ENCODE data around the gene VPS8. TPM values are rescaled to one million over a fixed set of nuclear protein-coding genes. Genes with fewer than 3 reads are reported as not detected.

Gene VPS8
- total and polyA plus RNA-seq, 2 of the 13 experiments (the other 11 are each of a cell fraction or from before 2014, with no cell fraction given): 14.2 to 35.1 TPM

GRCh38 chr3:184845819-184846218 lies 33.9 kb downstream of the VPS8 start:
- POLR2A ChIA-PET: no interaction called here
- Histone ChIP-seq H3K36me3 (replicated peaks in 1 of 2; ENCODE audit: control insufficient read depth in 1 of 2, insufficient read depth in 2 of 2, low read length in 2 of 2) (peaks cover 1 to 9% of the 10 kb centered on the region in 2 experiments; a peak in 1 of 5 replicates), H3K4me3 (replicated peaks in 1 of 3; ENCODE audit: insufficient read depth in 1 of 3, low read depth in 2 of 3, low read length in 3 of 3) (no peak overlapping the region), H2AFZ (ENCODE audit: low read length) (no peak overlapping the region), H4K20me1 (ENCODE audit: insufficient read depth, low read length) (no peaks in the 10 kb centered on the region), H3K27me3 (ENCODE audit: control insufficient read depth in 1 of 2, insufficient read depth in 2 of 2, low read length in 2 of 2) (no peaks in the 10 kb centered on the region), H3K4me2 (ENCODE audit: low read depth, low read length) (no peak overlapping the region), H3K9me3 (ENCODE audit: low read length) (no peaks in the 10 kb centered on the region), H3K9ac (ENCODE audit: insufficient read depth, low read depth, low read length) (no peak overlapping the region), H3K4me1 (ENCODE audit: insufficient read depth, low read length) (peaks cover 9% of the 10 kb centered on the region), H3K79me2 (ENCODE audit: insufficient read depth, low read length) (no peaks in the 10 kb centered on the region), H3K27ac (ENCODE audit: extremely low read length, insufficient read depth, low read length) (no peak overlapping the region)
- ATAC-seq (no peak), DNase-seq (ENCODE audit: low spot score) (no peak), FAIRE-seq (no peak)
- in situ Hi-C loops (cut with HindIII; ENCODE audit: extremely low pct_ligation_motif_present, low pct_unique_long_range_greater_than_20kb): no loop called here
- CTCF ChIA-PET (ENCODE audit: low intra/inter-chr PET ratio, low total read pairs): no interaction called here
- no TSS peak for BruUV-seq (replicated peaks)
- TF ChIP-seq ZFP36 (IDR thresholded peaks at IDR 0.05; ENCODE audit: borderline replicate concordance, low read depth, low read length, partially characterized antibody) (no peak), ZNF101 (CRISPR knock-in tag; IDR thresholded peaks at IDR 0.05; ENCODE audit: borderline replicate concordance, low read depth) (no peak), REXO4 (CRISPR knock-in tag; IDR thresholded peaks at IDR 0.05; ENCODE audit: borderline replicate concordance) (no peak), ZNF639 (CRISPR knock-in tag; conservative IDR thresholded peaks at IDR 0.05) (no peak), CENPBD1 (CRISPR knock-in tag; IDR thresholded peaks at IDR 0.05; ENCODE audit: borderline replicate concordance, low read depth) (no peak), ARNTL (CRISPR knock-in tag; IDR thresholded peaks at IDR 0.05) (no peak), ZNF414 (CRISPR knock-in tag; IDR thresholded peaks at IDR 0.05) (no peak), HES4 (CRISPR knock-in tag; IDR thresholded peaks at IDR 0.05; ENCODE audit: borderline replicate concordance) (no peak), MIER3 (CRISPR knock-in tag; IDR thresholded peaks at IDR 0.05; ENCODE audit: borderline replicate concordance) (no peak), ZNF496 (CRISPR knock-in tag; IDR thresholded peaks at IDR 0.05; ENCODE audit: insufficient replicate concordance) (no peak), ZFP36L2 (CRISPR knock-in tag; IDR thresholded peaks at IDR 0.05) (no peak), MXD4 (CRISPR knock-in tag; IDR thresholded peaks at IDR 0.05) (no peak), EHMT2 (IDR thresholded peaks at IDR 0.05; ENCODE audit: borderline replicate concordance, low read depth, low read length) (no peak), ZNF776 (CRISPR knock-in tag; IDR thresholded peaks at IDR 0.05) (no peak), MIER2 (CRISPR knock-in tag; IDR thresholded peaks at IDR 0.05) (no peak)
- intact Hi-C loops (cut with micrococcal nuclease; ENCODE audit: unreplicated experiment): no loop called here

All from HepG2 (cell line).